Raji (cell line): ENCODE data around the gene APRT.

Experiments used
- POLR2A ChIP-seq: IDR thresholded peaks from 2 replicates; pipeline ENCODE4 v1.6.1; 2011; ENCODE audit warnings: low read depth, low read length, control low read depth; ENCODE audit not compliant: insufficient read depth

Gene APRT

GRCh38 chr16:88793251-88793954 is 18.3 kb downstream of the APRT start:
- TF ChIP-seq POLR2A: no peak

GRCh38 chr16:88792668-88793250 is 19.0 kb downstream of the APRT start:
- 0 out of 2 replicates have a peak, but pooled peaks have one; percentile 7 for TF ChIP-seq POLR2A

GRCh38 chr16:88792078-88792550 is 19.6 kb downstream of the APRT start:
- TF ChIP-seq POLR2A: no peak

GRCh38 chr16:88790312-88791211 is 21.2 kb downstream of the APRT start:
- no peak for TF ChIP-seq POLR2A

GRCh38 chr16:88789594-88789993 is 22.1 kb downstream of the APRT start:
- no peak for TF ChIP-seq POLR2A

GRCh38 chr16:88787579-88788314 is 24.0 kb downstream of the APRT start:
- no peak for TF ChIP-seq POLR2A

GRCh38 chr16:88785106-88785924 is 26.4 kb downstream of the APRT start, which contains the start of gene PIEZO1:
TSS of gene PIEZO1 (minus strand) at chr16:88785220. CDS start at chr16:88784964, 256 bp downstream.
- peak; percentile 87 for TF ChIP-seq POLR2A

GRCh38 chr16:88784856-88785105 is 26.9 kb downstream of the APRT start:
- no peak for TF ChIP-seq POLR2A

- peak; percentile 32; the same call in 1 of the 2 replicates for TF ChIP-seq POLR2A
Measured at GRCh38 chr16:88784074-88784855, 27.5 kb downstream of the APRT start.

- 0 out of 2 replicates have a peak, but pooled peaks have one; percentile 27 for TF ChIP-seq POLR2A
Measured at GRCh38 chr16:88783391-88784073, 28.2 kb downstream of the APRT start.

GRCh38 chr16:88782454-88783390 is 29.0 kb downstream of the APRT start:
- 0 out of 2 replicates have a peak, but pooled peaks have one; percentile 24 for TF ChIP-seq POLR2A

GRCh38 chr16:88781140-88782077 is 30.3 kb downstream of the APRT start:
- peak; percentile 3; the same call in 1 of the 2 replicates for TF ChIP-seq POLR2A
